ENCODE measurements around the gene CAPN2. TPM values are rescaled to one million over a fixed set of nuclear protein-coding genes. Genes with fewer than 3 reads are reported as not detected.
"Not testable (repeated sequence)": the region's sequence is repeated elsewhere in the genome, so short reads cannot be mapped to it uniquely, and the experiment has no call there.

The CAPN2 gene
- total and polyA plus RNA-seq, 5 experiments from 2014 or later = 68.6 to 101 (median 72.2) TPM

GRCh38 chr1:223802032-223802431, 89.7 kb downstream of the CAPN2 start:
- H3K36me3 Mint-ChIP-seq = peaks cover 12 to 84% (median 30%) of the 10 kb centered on the region in 3 donors
- H3K27ac Mint-ChIP-seq = peak overlapping the region in 1 of 10 donors; percentile 49
- DNase-seq (no peak), ATAC-seq (no peak)
- POLR2A ChIA-PET = no interaction called here
- H3K9me3 Mint-ChIP-seq = no peaks in the 10 kb centered on the region
- no peaks in the 10 kb centered on the region for H3K27me3 Mint-ChIP-seq
- H3K4me3 Mint-ChIP-seq = no peak overlapping the region
- H3K4me1 Mint-ChIP-seq = peaks cover 0 to 1% (median 0%) of the 10 kb centered on the region in 4 donors

- DNase-seq (no peak), ATAC-seq (no peak)
- POLR2A ChIA-PET = no interaction called here
- no peaks in the 10 kb centered on the region for H3K27me3 Mint-ChIP-seq
- H3K9me3 Mint-ChIP-seq = no peaks in the 10 kb centered on the region
- H3K36me3 Mint-ChIP-seq = peaks cover 16 to 85% (median 32%) of the 10 kb centered on the region in 3 donors
- H3K4me1 Mint-ChIP-seq = peaks cover 0 to 1% (median 0%) of the 10 kb centered on the region in 4 donors
- no peak overlapping the region for H3K4me3 Mint-ChIP-seq
- H3K27ac Mint-ChIP-seq = peak overlapping the region in 1 of 10 donors; percentile 14
Measured at GRCh38 chr1:223802602-223803001, 90.3 kb downstream of the CAPN2 start.

- Mint-ChIP-seq H3K27me3 (no peaks in the 10 kb centered on the region), H3K27ac (peak overlapping the region in 1 of 10 donors; percentile 62), H3K4me1 (peaks cover 0 to 1% (median 0%) of the 10 kb centered on the region in 4 donors), H3K36me3 (peaks cover 16 to 81% (median 30%) of the 10 kb centered on the region in 3 donors), H3K4me3 (no peak overlapping the region), H3K9me3 (no peaks in the 10 kb centered on the region)
- ATAC-seq = no peak
- no peak for DNase-seq
- POLR2A ChIA-PET = no interaction called here
Measured at GRCh38 chr1:223803211-223803610, 90.9 kb downstream of the CAPN2 start.

GRCh38 chr1:223809905-223810304, 97.6 kb downstream of the CAPN2 start:
- H3K9me3 Mint-ChIP-seq, ATAC-seq, DNase-seq, POLR2A ChIA-PET, H3K27me3 Mint-ChIP-seq, H3K4me3 Mint-ChIP-seq, H3K27ac Mint-ChIP-seq: not testable (repeated sequence)
- peaks cover 18 to 67% (median 27%) of the 10 kb centered on the region in 3 donors for H3K36me3 Mint-ChIP-seq
- H3K4me1 Mint-ChIP-seq = peaks cover 14 to 23% (median 20%) of the 10 kb centered on the region in 4 donors

- POLR2A ChIA-PET = interaction anchor here (4.1 kb wide), 1 partner anchor 35 kb away, joined by 18 read pairs; the partner anchor contains the start of gene TP53BP2
- no peak for DNase-seq
- H3K36me3 Mint-ChIP-seq = peaks cover 18 to 65% (median 27%) of the 10 kb centered on the region in 3 donors
Measured at GRCh38 chr1:223810586-223810985, 98.2 kb downstream of the CAPN2 start.

GRCh38 chr1:223811634-223812101, 99.3 kb downstream of the CAPN2 start:
- POLR2A ChIA-PET = interaction anchor here (4.1 kb wide), 1 partner anchor 34 kb away, joined by 18 read pairs; the partner anchor contains the start of gene TP53BP2
- no peak overlapping the region for H3K27ac Mint-ChIP-seq
- H3K4me3 Mint-ChIP-seq = no peak overlapping the region
- ATAC-seq (peak; percentile 72), DNase-seq (peak in 3 of 10 donors; percentile 39 to 51 (median 45))
- H3K9me3 Mint-ChIP-seq = no peaks in the 10 kb centered on the region
- H3K27me3 Mint-ChIP-seq = no peaks in the 10 kb centered on the region
- peaks cover 17 to 62% (median 24%) of the 10 kb centered on the region in 3 donors for H3K36me3 Mint-ChIP-seq
- H3K4me1 Mint-ChIP-seq = peaks cover 20 to 33% (median 24%) of the 10 kb centered on the region in 4 donors

More at GRCh38 chr1:223810586-223810985, 98.2 kb downstream of the CAPN2 start:
- H3K4me3 Mint-ChIP-seq = no peak overlapping the region
- no peaks in the 10 kb centered on the region for H3K27me3 Mint-ChIP-seq
- ATAC-seq = no peak
- peaks cover 17 to 28% (median 23%) of the 10 kb centered on the region in 4 donors for H3K4me1 Mint-ChIP-seq
- H3K27ac Mint-ChIP-seq = no peak overlapping the region
- no peaks in the 10 kb centered on the region for H3K9me3 Mint-ChIP-seq

GRCh38 chr1:223813645-223814044, 101.3 kb downstream of the CAPN2 start:
- ATAC-seq = no peak
- Mint-ChIP-seq H3K9me3 (no peaks in the 10 kb centered on the region), H3K4me1 (peaks cover 19 to 33% (median 24%) of the 10 kb centered on the region in 4 donors), H3K4me3 (peak overlapping the region in 4 of 10 donors; percentile 5 to 49 (median 33)), H3K27ac (peak overlapping the region in 8 of 10 donors; percentile 4 to 88 (median 27)), H3K27me3 (no peaks in the 10 kb centered on the region), H3K36me3 (peaks cover 10 to 56% (median 14%) of the 10 kb centered on the region in 3 donors)
- no peak for DNase-seq
- POLR2A ChIA-PET = interaction anchor here (4.1 kb wide), 1 partner anchor 32 kb away, joined by 18 read pairs; the partner anchor contains the start of gene TP53BP2

GRCh38 chr1:223815020-223815853, 102.9 kb downstream of the CAPN2 start:
- Mint-ChIP-seq H3K27me3 (no peaks in the 10 kb centered on the region), H3K4me3 (no peak overlapping the region), H3K36me3 (peaks cover 10 to 61% (median 21%) of the 10 kb centered on the region in 3 donors), H3K27ac (peak overlapping the region in 2 of 10 donors; percentile 2 to 26), H3K9me3 (no peaks in the 10 kb centered on the region), H3K4me1 (peaks cover 21 to 36% (median 25%) of the 10 kb centered on the region in 4 donors)
- DNase-seq (no peak), ATAC-seq (no peak)
- POLR2A ChIA-PET = no interaction called here

GRCh38 chr1:223815865-223816264, 103.5 kb downstream of the CAPN2 start:
- H3K36me3 Mint-ChIP-seq = peaks cover 10 to 62% (median 22%) of the 10 kb centered on the region in 3 donors
- H3K9me3 Mint-ChIP-seq = no peaks in the 10 kb centered on the region
- no peaks in the 10 kb centered on the region for H3K27me3 Mint-ChIP-seq
- no peak overlapping the region for H3K4me3 Mint-ChIP-seq
- POLR2A ChIA-PET = no interaction called here
- H3K4me1 Mint-ChIP-seq = peaks cover 21 to 36% (median 27%) of the 10 kb centered on the region in 4 donors
- ATAC-seq = no peak
- no peak for DNase-seq
- H3K27ac Mint-ChIP-seq = peak overlapping the region in 1 of 10 donors; percentile 76

- H3K27me3 Mint-ChIP-seq, POLR2A ChIA-PET, H3K9me3 Mint-ChIP-seq, DNase-seq, H3K4me3 Mint-ChIP-seq, ATAC-seq, H3K27ac Mint-ChIP-seq: not testable (repeated sequence)
- Mint-ChIP-seq H3K4me1 (peaks cover 21 to 36% (median 26%) of the 10 kb centered on the region in 4 donors), H3K36me3 (peaks cover 10 to 63% (median 22%) of the 10 kb centered on the region in 3 donors)
Measured at GRCh38 chr1:223817265-223817664, 104.9 kb downstream of the CAPN2 start.

- no peaks in the 10 kb centered on the region for H3K27me3 Mint-ChIP-seq
- H3K27ac Mint-ChIP-seq = peak overlapping the region in 3 of 10 donors; percentile 35 to 61 (median 46)
- peaks cover 26 to 35% (median 30%) of the 10 kb centered on the region in 4 donors for H3K4me1 Mint-ChIP-seq
- peaks cover 0 to 41% (median 11%) of the 10 kb centered on the region in 3 donors for H3K36me3 Mint-ChIP-seq
- POLR2A ChIA-PET = no interaction called here
- ATAC-seq (no peak), DNase-seq (no peak)
- H3K4me3 Mint-ChIP-seq = no peak overlapping the region
- no peaks in the 10 kb centered on the region for H3K9me3 Mint-ChIP-seq
Measured at GRCh38 chr1:223819730-223820514, 107.6 kb downstream of the CAPN2 start.

- H3K27me3 Mint-ChIP-seq = no peaks in the 10 kb centered on the region
- POLR2A ChIA-PET = no interaction called here
- peak overlapping the region in 3 of 10 donors; percentile 9 to 46 (median 35) for H3K27ac Mint-ChIP-seq
- H3K4me1 Mint-ChIP-seq = peaks cover 25 to 38% (median 32%) of the 10 kb centered on the region in 4 donors
- no peak overlapping the region for H3K4me3 Mint-ChIP-seq
- DNase-seq (no peak), ATAC-seq (no peak)
- H3K9me3 Mint-ChIP-seq = no peaks in the 10 kb centered on the region
- H3K36me3 Mint-ChIP-seq = peaks cover 0 to 41% (median 11%) of the 10 kb centered on the region in 3 donors
Measured at GRCh38 chr1:223820515-223820858, 108.1 kb downstream of the CAPN2 start.

All from naive thymus-derived CD8-positive, alpha-beta T cell (primary cell).